ENCODE results near the gene CARS2. TPM values are rescaled to one million over a fixed set of nuclear protein-coding genes. Genes with fewer than 3 reads are reported as not detected.

The CARS2 gene
- total and polyA plus RNA-seq, 2 experiments from 2014 or later, result 39.0 to 53.5 TPM

DNA sequence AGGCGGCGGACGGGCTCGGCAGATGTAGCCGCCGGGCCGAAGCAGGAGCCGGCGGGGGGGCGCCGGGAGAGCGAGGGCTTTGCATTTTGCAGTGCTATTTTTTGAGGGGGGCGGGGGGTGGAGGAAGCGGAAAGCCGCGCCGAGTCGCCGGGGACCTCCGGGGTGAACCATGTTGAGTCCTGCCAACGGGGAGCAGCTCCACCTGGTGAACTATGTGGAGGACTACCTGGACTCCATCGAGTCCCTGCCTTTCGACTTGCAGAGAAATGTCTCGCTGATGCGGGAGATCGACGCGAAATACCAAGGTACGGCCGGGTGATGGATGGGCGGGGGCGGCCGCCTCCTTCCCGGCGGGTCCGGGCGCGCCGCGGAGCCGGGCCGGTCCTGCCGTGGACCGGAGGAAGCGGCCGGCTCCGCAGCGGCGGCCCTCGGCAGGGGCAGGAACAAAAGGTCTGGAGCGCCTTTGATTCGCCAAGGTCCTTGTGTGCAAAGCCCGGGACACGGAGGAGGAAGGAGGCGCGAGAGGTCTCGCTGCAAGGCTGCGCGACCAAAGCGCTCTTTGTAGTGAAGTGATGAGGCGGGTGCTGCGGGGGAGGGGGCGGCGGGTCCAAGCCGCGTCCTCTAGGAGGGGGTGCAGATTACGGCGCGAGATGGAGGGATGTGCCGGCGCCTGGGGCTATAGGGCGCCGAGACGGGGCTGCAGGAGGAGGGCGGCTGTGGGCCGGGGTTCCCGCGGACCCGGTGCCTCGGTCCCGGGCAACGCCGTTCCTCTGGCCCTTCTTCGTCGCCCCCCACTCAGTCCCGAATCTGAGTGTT lies 8.3 kb upstream of the CARS2 start:
- H3K27ac ChIP-seq (ENCODE audit: low read depth), result peak overlapping the region; percentile 78
- DNase-seq (ENCODE audit: low spot score) (peak; percentile 53), ATAC-seq (peak; percentile 0; the same call in 1 of the 3 replicates)
- no peaks in the 10 kb centered on the region for H3K27me3 ChIP-seq (ENCODE audit: insufficient read depth)
- peak overlapping the region; percentile 80 for H3K4me3 ChIP-seq
- no peaks in the 10 kb centered on the region for H3K9me2 ChIP-seq (ENCODE audit: insufficient read depth)
- H3K36me3 ChIP-seq (ENCODE audit: insufficient read depth), result no peaks in the 10 kb centered on the region
- H2AFZ ChIP-seq, result no peak overlapping the region
- Mint-ChIP-seq H3K4me1 (peaks cover 20% of the 10 kb centered on the region), H3K36me3 (ENCODE audit: low read depth) (peaks cover 9% of the 10 kb centered on the region), H3K9me3 (peaks cover 5% of the 10 kb centered on the region; the same call in 1 of the 3 replicates), H3K27ac (peak overlapping the region; percentile 90; the same call in 1 of the 2 replicates), H3K27me3 (ENCODE audit: insufficient read depth, low read depth, poor library complexity) (peaks cover 15% of the 10 kb centered on the region), H3K4me3 (peak overlapping the region; percentile 98)
- peaks cover 47% of the 10 kb centered on the region for H3K79me2 ChIP-seq (replicated peaks; ENCODE audit: insufficient read depth)
- peaks cover 27% of the 10 kb centered on the region for H4K20me1 ChIP-seq (replicated peaks; ENCODE audit: insufficient read depth)
- H3F3A ChIP-seq (replicated peaks; ENCODE audit: low read depth), result peaks cover 9% of the 10 kb centered on the region; the same call in 1 of the 2 replicates
- H3K4me1 ChIP-seq (ENCODE audit: insufficient read depth), result peaks cover 18% of the 10 kb centered on the region
- no peak for TF ChIP-seq ZNF114 (CRISPR knock-in tag; IDR thresholded peaks at IDR 0.05)
- TF ChIP-seq, protein P1, sequence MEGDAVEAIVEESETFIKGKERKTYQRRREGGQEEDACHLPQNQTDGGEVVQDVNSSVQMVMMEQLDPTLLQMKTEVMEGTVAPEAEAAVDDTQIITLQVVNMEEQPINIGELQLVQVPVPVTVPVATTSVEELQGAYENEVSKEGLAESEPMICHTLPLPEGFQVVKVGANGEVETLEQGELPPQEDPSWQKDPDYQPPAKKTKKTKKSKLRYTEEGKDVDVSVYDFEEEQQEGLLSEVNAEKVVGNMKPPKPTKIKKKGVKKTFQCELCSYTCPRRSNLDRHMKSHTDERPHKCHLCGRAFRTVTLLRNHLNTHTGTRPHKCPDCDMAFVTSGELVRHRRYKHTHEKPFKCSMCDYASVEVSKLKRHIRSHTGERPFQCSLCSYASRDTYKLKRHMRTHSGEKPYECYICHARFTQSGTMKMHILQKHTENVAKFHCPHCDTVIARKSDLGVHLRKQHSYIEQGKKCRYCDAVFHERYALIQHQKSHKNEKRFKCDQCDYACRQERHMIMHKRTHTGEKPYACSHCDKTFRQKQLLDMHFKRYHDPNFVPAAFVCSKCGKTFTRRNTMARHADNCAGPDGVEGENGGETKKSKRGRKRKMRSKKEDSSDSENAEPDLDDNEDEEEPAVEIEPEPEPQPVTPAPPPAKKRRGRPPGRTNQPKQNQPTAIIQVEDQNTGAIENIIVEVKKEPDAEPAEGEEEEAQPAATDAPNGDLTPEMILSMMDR (conservative IDR thresholded peaks at IDR 0.05; ENCODE audit: low read depth in 2 of 2), result 0 out of 4 replicates have a peak, but pooled peaks of 1 of the 2 experiments have one; percentile 1
- peak overlapping the region; percentile 85 for H3K4me2 ChIP-seq

DNA sequence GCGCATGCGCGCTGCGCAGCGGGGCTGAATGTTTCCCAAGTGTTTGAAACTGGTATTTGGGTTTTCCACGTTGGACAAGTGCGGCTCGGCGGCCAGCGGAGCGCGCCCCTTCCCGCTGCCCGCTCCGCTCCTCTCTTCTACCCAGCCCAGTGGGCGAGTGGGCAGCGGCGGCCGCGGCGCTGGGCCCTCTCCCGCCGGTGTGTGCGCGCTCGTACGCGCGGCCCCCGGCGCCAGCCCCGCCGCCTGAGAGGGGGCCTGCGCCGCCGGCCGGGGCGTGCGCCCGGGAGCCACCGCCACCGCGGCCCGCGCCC lies 7.7 kb upstream of the CARS2 start, which contains the start of gene ING1:
Gene ING1 (plus strand): TSS at position 59 of the 311 bp plus-strand sequence. CDS start 450 bp downstream, outside the sequence.
- Histone ChIP-seq H3F3A (replicated peaks; ENCODE audit: low read depth) (peaks cover 9% of the 10 kb centered on the region; the same call in 1 of the 2 replicates), H3K27me3 (ENCODE audit: insufficient read depth) (no peaks in the 10 kb centered on the region), H3K27ac (ENCODE audit: low read depth) (peak within 1 kb of the TSS; percentile 94), H4K20me1 (replicated peaks; ENCODE audit: insufficient read depth) (peaks cover 27% of the 10 kb centered on the region), H2AFZ (no peak within 1 kb of the TSS), H3K36me3 (ENCODE audit: insufficient read depth) (no peaks in the 10 kb centered on the region), H3K9me2 (ENCODE audit: insufficient read depth) (no peaks in the 10 kb centered on the region), H3K4me1 (ENCODE audit: insufficient read depth) (peaks cover 18% of the 10 kb centered on the region), H3K79me2 (replicated peaks; ENCODE audit: insufficient read depth) (peaks cover 41% of the 10 kb centered on the region), H3K4me3 (peak within 1 kb of the TSS; percentile 80), H3K4me2 (peak within 1 kb of the TSS; percentile 90)
- peaks cover 15% of the 10 kb centered on the region for H3K27me3 Mint-ChIP-seq (ENCODE audit: insufficient read depth, low read depth, poor library complexity)
- H3K27ac Mint-ChIP-seq, result peak within 1 kb of the TSS; percentile 99
- peaks cover 5% of the 10 kb centered on the region; the same call in 1 of the 3 replicates for H3K9me3 Mint-ChIP-seq
- peak within 1 kb of the TSS; percentile 98 for H3K4me3 Mint-ChIP-seq
- TF ChIP-seq NANOG (IDR thresholded peaks at IDR 0.05; ENCODE audit: borderline replicate concordance) (no peak), STAT1 (IDR thresholded peaks at IDR 0.05; ENCODE audit: unreplicated experiment) (no peak), POLR2AphosphoS5 (IDR thresholded peaks at IDR 0.05; ENCODE audit: low read depth) (no peak), EZH2 (IDR thresholded peaks at IDR 0.05; ENCODE audit: low read depth, unreplicated experiment) (no peak), ZNF331 (CRISPR knock-in tag; IDR thresholded peaks at IDR 0.05; ENCODE audit: low read depth) (no peak), ZNF114 (CRISPR knock-in tag; IDR thresholded peaks at IDR 0.05) (no peak), JUNB (IDR thresholded peaks at IDR 0.05; ENCODE audit: unreplicated experiment) (no peak), EZH2phosphoT487 (IDR thresholded peaks at IDR 0.05; ENCODE audit: unreplicated experiment) (no peak), CREB1 (CRISPR knock-in tag; IDR thresholded peaks at IDR 0.05; ENCODE audit: low read depth) (no peak)
- TF ChIP-seq, protein P1 (conservative IDR thresholded peaks at IDR 0.05; ENCODE audit: low read depth in 2 of 2), result no peak
- TF ChIP-seq, protein P2, sequence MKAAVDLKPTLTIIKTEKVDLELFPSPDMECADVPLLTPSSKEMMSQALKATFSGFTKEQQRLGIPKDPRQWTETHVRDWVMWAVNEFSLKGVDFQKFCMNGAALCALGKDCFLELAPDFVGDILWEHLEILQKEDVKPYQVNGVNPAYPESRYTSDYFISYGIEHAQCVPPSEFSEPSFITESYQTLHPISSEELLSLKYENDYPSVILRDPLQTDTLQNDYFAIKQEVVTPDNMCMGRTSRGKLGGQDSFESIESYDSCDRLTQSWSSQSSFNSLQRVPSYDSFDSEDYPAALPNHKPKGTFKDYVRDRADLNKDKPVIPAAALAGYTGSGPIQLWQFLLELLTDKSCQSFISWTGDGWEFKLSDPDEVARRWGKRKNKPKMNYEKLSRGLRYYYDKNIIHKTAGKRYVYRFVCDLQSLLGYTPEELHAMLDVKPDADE (IDR thresholded peaks at IDR 0.05), result no peak
- TF ChIP-seq, protein P3, sequence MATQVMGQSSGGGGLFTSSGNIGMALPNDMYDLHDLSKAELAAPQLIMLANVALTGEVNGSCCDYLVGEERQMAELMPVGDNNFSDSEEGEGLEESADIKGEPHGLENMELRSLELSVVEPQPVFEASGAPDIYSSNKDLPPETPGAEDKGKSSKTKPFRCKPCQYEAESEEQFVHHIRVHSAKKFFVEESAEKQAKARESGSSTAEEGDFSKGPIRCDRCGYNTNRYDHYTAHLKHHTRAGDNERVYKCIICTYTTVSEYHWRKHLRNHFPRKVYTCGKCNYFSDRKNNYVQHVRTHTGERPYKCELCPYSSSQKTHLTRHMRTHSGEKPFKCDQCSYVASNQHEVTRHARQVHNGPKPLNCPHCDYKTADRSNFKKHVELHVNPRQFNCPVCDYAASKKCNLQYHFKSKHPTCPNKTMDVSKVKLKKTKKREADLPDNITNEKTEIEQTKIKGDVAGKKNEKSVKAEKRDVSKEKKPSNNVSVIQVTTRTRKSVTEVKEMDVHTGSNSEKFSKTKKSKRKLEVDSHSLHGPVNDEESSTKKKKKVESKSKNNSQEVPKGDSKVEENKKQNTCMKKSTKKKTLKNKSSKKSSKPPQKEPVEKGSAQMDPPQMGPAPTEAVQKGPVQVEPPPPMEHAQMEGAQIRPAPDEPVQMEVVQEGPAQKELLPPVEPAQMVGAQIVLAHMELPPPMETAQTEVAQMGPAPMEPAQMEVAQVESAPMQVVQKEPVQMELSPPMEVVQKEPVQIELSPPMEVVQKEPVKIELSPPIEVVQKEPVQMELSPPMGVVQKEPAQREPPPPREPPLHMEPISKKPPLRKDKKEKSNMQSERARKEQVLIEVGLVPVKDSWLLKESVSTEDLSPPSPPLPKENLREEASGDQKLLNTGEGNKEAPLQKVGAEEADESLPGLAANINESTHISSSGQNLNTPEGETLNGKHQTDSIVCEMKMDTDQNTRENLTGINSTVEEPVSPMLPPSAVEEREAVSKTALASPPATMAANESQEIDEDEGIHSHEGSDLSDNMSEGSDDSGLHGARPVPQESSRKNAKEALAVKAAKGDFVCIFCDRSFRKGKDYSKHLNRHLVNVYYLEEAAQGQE (IDR thresholded peaks at IDR 0.05; ENCODE audit: unreplicated experiment), result no peak
- H3K4me1 Mint-ChIP-seq, result peaks cover 20% of the 10 kb centered on the region
- DNase-seq (ENCODE audit: low spot score) (no peak), ATAC-seq (no peak)
- H3K36me3 Mint-ChIP-seq (ENCODE audit: low read depth), result peaks cover 4% of the 10 kb centered on the region; the same call in 2 of the 3 replicates

Measured in GM23338 (cell line).